ENCODE results near the gene ERGIC2. TPM values are rescaled to one million over a fixed set of nuclear protein-coding genes. Genes with fewer than 3 reads are reported as not detected.
A peak's percentile ranks its signal among the peaks of the same experiment; 100 is the strongest.

ERGIC2 gene
- total and polyA plus RNA-seq, 9 of the 15 experiments (the other 6 are each of a cell fraction or from before 2014, with no cell fraction given) = 24.1 to 180 (median 75.7) TPM

DNA sequence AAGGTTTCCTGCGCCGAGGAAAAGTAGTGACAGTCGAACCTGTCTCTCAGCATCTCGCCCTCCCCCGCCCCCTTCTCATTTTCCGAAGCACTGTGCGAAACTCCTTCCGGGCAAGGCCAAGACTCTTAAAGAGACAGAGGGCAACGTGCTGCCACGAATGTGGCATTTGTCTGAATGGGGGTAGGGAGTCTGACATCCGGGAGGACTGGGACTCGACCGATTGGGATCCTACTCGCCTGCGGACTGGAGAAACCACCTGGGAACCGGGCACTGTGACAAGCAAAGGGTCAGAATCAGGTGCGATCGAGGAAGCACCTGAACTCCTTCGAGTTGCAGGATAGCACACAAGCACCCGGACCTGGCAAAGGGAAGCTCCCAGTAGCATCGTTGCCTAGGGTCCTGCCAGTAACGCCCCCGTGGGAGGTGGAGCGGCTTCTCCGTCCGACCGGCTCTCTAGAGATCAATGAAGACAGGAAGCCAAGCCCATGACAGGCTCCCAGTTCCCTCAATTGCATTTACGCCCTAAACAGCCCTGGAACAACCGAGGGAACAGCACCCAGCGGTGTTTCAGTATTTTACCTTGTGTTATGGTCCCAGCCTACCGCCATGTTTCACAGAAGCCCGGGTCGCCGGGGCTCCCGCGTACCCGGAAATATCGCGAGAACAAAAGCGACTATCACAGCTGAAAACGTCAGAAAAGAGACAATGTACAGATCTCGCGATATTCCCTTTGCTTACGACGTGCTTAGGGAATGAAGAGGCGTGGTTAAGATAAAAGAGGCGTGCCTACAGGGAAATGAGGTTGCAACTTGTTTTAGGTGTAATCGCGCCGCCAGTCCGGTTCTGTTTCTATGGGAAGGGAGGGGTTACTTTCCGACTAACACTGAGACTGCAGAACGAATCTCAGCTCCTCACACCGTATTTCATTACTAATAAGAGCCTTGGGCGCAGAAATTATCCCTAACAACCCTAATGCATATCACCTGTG, at the start of gene ERGIC2 (continued):
- TF ChIP-seq TAF1 (IDR thresholded peaks at IDR 0.05; ENCODE audit: control insufficient read depth, extremely low read depth, insufficient read depth, low read length, severe bottlenecking) (peak; percentile 81), PRPF4 (IDR thresholded peaks at IDR 0.05; ENCODE audit: insufficient read depth, low read depth, low read length, poor library complexity, severe bottlenecking) (no peak), ZBED1 (IDR thresholded peaks at IDR 0.05) (no peak), TAF7 (tag; IDR thresholded peaks at IDR 0.05) (peak; percentile 77), ZNF134 (CRISPR knock-in tag; conservative IDR thresholded peaks at IDR 0.05) (no peak), SMARCA5 (IDR thresholded peaks at IDR 0.05) (no peak), ZNF133 (CRISPR knock-in tag; IDR thresholded peaks at IDR 0.05) (no peak), POLR2H (tag; IDR thresholded peaks at IDR 0.05; ENCODE audit: low read depth) (no peak), ZC3H8 (IDR thresholded peaks at IDR 0.05) (no peak), RNF2 (IDR thresholded peaks at IDR 0.05) (no peak; the same call in 1 of the 2 replicates), GABPB1 (CRISPR knock-in tag; IDR thresholded peaks at IDR 0.05) (0 out of 2 replicates have a peak, but pooled peaks have one; percentile 60)
- TF ChIP-seq, protein P1, sequence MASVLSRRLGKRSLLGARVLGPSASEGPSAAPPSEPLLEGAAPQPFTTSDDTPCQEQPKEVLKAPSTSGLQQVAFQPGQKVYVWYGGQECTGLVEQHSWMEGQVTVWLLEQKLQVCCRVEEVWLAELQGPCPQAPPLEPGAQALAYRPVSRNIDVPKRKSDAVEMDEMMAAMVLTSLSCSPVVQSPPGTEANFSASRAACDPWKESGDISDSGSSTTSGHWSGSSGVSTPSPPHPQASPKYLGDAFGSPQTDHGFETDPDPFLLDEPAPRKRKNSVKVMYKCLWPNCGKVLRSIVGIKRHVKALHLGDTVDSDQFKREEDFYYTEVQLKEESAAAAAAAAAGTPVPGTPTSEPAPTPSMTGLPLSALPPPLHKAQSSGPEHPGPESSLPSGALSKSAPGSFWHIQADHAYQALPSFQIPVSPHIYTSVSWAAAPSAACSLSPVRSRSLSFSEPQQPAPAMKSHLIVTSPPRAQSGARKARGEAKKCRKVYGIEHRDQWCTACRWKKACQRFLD (CRISPR knock-in tag; IDR thresholded peaks at IDR 0.05) = no peak
- TF ChIP-seq, protein P2, sequence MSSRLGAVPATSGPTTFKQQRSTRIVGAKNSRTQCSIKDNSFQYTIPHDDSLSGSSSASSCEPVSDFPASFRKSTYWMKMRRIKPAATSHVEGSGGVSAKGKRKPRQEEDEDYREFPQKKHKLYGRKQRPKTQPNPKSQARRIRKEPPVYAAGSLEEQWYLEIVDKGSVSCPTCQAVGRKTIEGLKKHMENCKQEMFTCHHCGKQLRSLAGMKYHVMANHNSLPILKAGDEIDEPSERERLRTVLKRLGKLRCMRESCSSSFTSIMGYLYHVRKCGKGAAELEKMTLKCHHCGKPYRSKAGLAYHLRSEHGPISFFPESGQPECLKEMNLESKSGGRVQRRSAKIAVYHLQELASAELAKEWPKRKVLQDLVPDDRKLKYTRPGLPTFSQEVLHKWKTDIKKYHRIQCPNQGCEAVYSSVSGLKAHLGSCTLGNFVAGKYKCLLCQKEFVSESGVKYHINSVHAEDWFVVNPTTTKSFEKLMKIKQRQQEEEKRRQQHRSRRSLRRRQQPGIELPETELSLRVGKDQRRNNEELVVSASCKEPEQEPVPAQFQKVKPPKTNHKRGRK (tag; IDR thresholded peaks at IDR 0.05) = no peak
- TF ChIP-seq, protein P3, sequence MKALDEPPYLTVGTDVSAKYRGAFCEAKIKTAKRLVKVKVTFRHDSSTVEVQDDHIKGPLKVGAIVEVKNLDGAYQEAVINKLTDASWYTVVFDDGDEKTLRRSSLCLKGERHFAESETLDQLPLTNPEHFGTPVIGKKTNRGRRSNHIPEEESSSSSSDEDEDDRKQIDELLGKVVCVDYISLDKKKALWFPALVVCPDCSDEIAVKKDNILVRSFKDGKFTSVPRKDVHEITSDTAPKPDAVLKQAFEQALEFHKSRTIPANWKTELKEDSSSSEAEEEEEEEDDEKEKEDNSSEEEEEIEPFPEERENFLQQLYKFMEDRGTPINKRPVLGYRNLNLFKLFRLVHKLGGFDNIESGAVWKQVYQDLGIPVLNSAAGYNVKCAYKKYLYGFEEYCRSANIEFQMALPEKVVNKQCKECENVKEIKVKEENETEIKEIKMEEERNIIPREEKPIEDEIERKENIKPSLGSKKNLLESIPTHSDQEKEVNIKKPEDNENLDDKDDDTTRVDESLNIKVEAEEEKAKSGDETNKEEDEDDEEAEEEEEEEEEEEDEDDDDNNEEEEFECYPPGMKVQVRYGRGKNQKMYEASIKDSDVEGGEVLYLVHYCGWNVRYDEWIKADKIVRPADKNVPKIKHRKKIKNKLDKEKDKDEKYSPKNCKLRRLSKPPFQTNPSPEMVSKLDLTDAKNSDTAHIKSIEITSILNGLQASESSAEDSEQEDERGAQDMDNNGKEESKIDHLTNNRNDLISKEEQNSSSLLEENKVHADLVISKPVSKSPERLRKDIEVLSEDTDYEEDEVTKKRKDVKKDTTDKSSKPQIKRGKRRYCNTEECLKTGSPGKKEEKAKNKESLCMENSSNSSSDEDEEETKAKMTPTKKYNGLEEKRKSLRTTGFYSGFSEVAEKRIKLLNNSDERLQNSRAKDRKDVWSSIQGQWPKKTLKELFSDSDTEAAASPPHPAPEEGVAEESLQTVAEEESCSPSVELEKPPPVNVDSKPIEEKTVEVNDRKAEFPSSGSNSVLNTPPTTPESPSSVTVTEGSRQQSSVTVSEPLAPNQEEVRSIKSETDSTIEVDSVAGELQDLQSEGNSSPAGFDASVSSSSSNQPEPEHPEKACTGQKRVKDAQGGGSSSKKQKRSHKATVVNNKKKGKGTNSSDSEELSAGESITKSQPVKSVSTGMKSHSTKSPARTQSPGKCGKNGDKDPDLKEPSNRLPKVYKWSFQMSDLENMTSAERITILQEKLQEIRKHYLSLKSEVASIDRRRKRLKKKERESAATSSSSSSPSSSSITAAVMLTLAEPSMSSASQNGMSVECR (CRISPR knock-in tag; IDR thresholded peaks at IDR 0.05) = peak; percentile 30; the same call in 1 of the 2 replicates
- TF ChIP-seq, protein P4, sequence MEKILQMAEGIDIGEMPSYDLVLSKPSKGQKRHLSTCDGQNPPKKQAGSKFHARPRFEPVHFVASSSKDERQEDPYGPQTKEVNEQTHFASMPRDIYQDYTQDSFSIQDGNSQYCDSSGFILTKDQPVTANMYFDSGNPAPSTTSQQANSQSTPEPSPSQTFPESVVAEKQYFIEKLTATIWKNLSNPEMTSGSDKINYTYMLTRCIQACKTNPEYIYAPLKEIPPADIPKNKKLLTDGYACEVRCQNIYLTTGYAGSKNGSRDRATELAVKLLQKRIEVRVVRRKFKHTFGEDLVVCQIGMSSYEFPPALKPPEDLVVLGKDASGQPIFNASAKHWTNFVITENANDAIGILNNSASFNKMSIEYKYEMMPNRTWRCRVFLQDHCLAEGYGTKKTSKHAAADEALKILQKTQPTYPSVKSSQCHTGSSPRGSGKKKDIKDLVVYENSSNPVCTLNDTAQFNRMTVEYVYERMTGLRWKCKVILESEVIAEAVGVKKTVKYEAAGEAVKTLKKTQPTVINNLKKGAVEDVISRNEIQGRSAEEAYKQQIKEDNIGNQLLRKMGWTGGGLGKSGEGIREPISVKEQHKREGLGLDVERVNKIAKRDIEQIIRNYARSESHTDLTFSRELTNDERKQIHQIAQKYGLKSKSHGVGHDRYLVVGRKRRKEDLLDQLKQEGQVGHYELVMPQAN (IDR thresholded peaks at IDR 0.05; ENCODE audit: borderline replicate concordance) = peak; percentile 79
